Stromal cell of bone marrow (primary cell): ENCODE measurements around the gene WDR86.

Source experiments
- DNase-seq: peaks from one replicate; pipeline ENCODE4 v3.0.0-alpha.2; 2012; ENCODE audit warnings: low read depth

WDR86 gene

GRCh38 chr7:151409667-151410404 lies at the start of gene WDR86:
Gene WDR86 (minus strand): TSS chr7:151410038. CDS start chr7:151409589, 449 bp downstream.
- DNase-seq = no peak

- no peak for DNase-seq
Measured at GRCh38 chr7:151457534-151457933, 47.7 kb upstream of the WDR86 start.

GRCh38 chr7:151456782-151457181 lies 46.9 kb upstream of the WDR86 start:
- no peak for DNase-seq

- no peak for DNase-seq
Measured at GRCh38 chr7:151456276-151456675, 46.4 kb upstream of the WDR86 start.

GRCh38 chr7:151455690-151456089 lies 45.9 kb upstream of the WDR86 start:
- DNase-seq = no peak

- DNase-seq = no peak
Measured at GRCh38 chr7:151454932-151455530, 45.2 kb upstream of the WDR86 start.

GRCh38 chr7:151454305-151454704 lies 44.5 kb upstream of the WDR86 start:
- DNase-seq = no peak

- no peak for DNase-seq
Measured at GRCh38 chr7:151453326-151453791, 43.5 kb upstream of the WDR86 start.

- DNase-seq = no peak
Measured at GRCh38 chr7:151452680-151453325, 43.0 kb upstream of the WDR86 start.

- no peak for DNase-seq
Measured at GRCh38 chr7:151451626-151452571, 42.1 kb upstream of the WDR86 start.

- DNase-seq = no peak
Measured at GRCh38 chr7:151451156-151451555, 41.3 kb upstream of the WDR86 start.

- DNase-seq = no peak
Measured at GRCh38 chr7:151449990-151450389, 40.2 kb upstream of the WDR86 start.

GRCh38 chr7:151448261-151449252 lies 38.7 kb upstream of the WDR86 start:
- DNase-seq = no peak

GRCh38 chr7:151447901-151448260 lies 38.0 kb upstream of the WDR86 start:
- DNase-seq = no peak

- DNase-seq = no peak
Measured at GRCh38 chr7:151447312-151447711, 37.5 kb upstream of the WDR86 start.

GRCh38 chr7:151446412-151446811 lies 36.6 kb upstream of the WDR86 start:
- DNase-seq = no peak

GRCh38 chr7:151444632-151445031 lies 34.8 kb upstream of the WDR86 start:
- DNase-seq = no peak

GRCh38 chr7:151442776-151443496 lies 33.1 kb upstream of the WDR86 start:
- no peak for DNase-seq

GRCh38 chr7:151440799-151441445 lies 31.1 kb upstream of the WDR86 start:
- DNase-seq = no peak
